Body of pancreas (tissue), 4 donors: ENCODE results near the gene CEBPG.

Experiments
- POLR2A ChIP-seq, 3 donors: fragments of 450-650 bp; IDR thresholded peaks; one replicate each; pipeline ENCODE4 v1.6.1; 2016; ENCODE audit warnings: antibody characterized with exemption in 3 of 3, mild to moderate bottlenecking in 2 of 3
- TF ChIP-seq, protein P1 (sequence below), 7 experiments: fragments of 450-650 bp in 4 of 7; fragments of 200-600 bp in 3 of 7; sonication (generic) in 3 of 7; IDR thresholded peaks; one replicate each; pipeline ENCODE4 v1.5.1; 2016 to 2019; ENCODE audit warnings: antibody characterized with exemption in 7 of 7

DNA sequence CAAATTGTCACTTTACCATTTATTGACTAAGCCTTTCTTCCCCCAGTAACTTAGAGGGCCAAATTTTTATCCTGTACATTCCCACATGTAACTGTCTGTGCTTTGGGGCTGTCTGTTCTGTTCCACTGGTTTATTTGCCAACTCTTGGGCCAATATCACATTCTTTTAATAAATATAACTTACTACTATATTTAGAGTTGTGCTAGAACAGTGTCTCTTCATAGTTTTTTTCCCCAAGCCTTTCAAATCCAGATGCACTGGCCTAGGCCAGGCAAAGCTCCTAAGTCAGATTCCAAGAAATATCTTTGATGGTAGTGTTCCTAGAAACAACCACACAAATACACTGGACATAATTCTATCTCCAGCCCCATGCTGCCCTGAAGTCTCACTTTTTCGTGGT is 16.0 kb upstream of the CEBPG start:
- TF ChIP-seq, protein P1, sequence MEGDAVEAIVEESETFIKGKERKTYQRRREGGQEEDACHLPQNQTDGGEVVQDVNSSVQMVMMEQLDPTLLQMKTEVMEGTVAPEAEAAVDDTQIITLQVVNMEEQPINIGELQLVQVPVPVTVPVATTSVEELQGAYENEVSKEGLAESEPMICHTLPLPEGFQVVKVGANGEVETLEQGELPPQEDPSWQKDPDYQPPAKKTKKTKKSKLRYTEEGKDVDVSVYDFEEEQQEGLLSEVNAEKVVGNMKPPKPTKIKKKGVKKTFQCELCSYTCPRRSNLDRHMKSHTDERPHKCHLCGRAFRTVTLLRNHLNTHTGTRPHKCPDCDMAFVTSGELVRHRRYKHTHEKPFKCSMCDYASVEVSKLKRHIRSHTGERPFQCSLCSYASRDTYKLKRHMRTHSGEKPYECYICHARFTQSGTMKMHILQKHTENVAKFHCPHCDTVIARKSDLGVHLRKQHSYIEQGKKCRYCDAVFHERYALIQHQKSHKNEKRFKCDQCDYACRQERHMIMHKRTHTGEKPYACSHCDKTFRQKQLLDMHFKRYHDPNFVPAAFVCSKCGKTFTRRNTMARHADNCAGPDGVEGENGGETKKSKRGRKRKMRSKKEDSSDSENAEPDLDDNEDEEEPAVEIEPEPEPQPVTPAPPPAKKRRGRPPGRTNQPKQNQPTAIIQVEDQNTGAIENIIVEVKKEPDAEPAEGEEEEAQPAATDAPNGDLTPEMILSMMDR (IDR thresholded peaks at IDR 0.05) = no peak
- TF ChIP-seq POLR2A (IDR thresholded peaks at IDR 0.05) = no peak
